ENCODE results near the gene CATSPERZ. TPM values are rescaled to one million over a fixed set of nuclear protein-coding genes. Genes with fewer than 3 reads are reported as not detected.
A peak's percentile ranks its signal among the peaks of the same experiment; 100 is the strongest.

Gene CATSPERZ
- total and polyA plus RNA-seq, 2 of the 13 experiments (the other 11 are each of a cell fraction or from before 2014, with no cell fraction given) = 0.22 to 0.48 TPM

DNA sequence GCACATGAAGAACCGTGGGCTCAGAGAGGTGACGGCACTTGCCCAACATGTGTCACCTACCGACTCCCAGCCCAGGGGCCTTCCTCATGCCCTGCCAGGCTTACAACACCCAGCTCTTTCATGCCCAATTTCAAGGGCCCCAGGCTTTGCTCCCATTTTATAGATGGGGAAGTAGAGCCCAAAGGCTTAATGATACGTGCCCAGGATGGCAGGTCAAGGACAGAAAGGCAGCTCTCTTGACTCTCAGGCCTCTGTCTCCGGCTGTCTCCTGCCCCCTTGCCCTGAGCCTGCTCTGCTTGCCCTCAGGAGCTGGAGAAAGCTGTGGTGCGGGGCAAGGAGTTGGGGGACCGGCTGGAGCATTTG is 48.8 kb downstream of the CATSPERZ start:
- H3K4me1 ChIP-seq (ENCODE audit: insufficient read depth, low read length) = peaks cover 36% of the 10 kb centered on the region
- H3K9me3 ChIP-seq (ENCODE audit: low read length) = no peaks in the 10 kb centered on the region
- in situ Hi-C loops (cut with HindIII; ENCODE audit: extremely low pct_ligation_motif_present, low pct_unique_long_range_greater_than_20kb) (no loop called here), intact Hi-C loops (cut with micrococcal nuclease; ENCODE audit: unreplicated experiment) (no loop called here)
- BruUV-seq (replicated peaks) = no TSS peak
- WGBS (ENCODE audit: low lambda C conversion rate) = 57% methylated on average over 5 of the region's 7 CpGs
- ChIA-PET CTCF (ENCODE audit: low intra/inter-chr PET ratio, low total read pairs) (no interaction called here), POLR2A (interaction anchor here (0.7 kb wide), 1 partner anchor 31 kb away, joined by 3 read pairs; the partner anchor contains the start of gene PRDX5)
- no peak for ATAC-seq
- DNase-seq (ENCODE audit: low spot score) = no peak
- no peaks in the 10 kb centered on the region for H3K79me2 ChIP-seq (ENCODE audit: insufficient read depth, low read length)
- H4K20me1 ChIP-seq (ENCODE audit: insufficient read depth, low read length) = no peaks in the 10 kb centered on the region
- no peak overlapping the region for H3K9ac ChIP-seq (ENCODE audit: insufficient read depth, low read depth, low read length)
- no peak overlapping the region for H2AFZ ChIP-seq (ENCODE audit: low read length)
- no peak for FAIRE-seq
- peaks cover 2 to 30% of the 10 kb centered on the region in 2 experiments; a peak in 4 of 5 replicates for H3K27me3 ChIP-seq (ENCODE audit: control insufficient read depth in 1 of 2, insufficient read depth in 2 of 2, low read length in 2 of 2)
- no peak overlapping the region for H3K4me3 ChIP-seq (replicated peaks in 1 of 3; ENCODE audit: insufficient read depth in 1 of 3, low read depth in 2 of 3, low read length in 3 of 3)
- no peak overlapping the region for H3K27ac ChIP-seq (ENCODE audit: extremely low read length, insufficient read depth, low read length)
- no peaks in the 10 kb centered on the region for H3K36me3 ChIP-seq (replicated peaks in 1 of 2; ENCODE audit: control insufficient read depth in 1 of 2, insufficient read depth in 2 of 2, low read length in 2 of 2)
- H3K4me2 ChIP-seq (ENCODE audit: low read depth, low read length) = peak overlapping the region; percentile 60
- peak; percentile 88 for TF ChIP-seq ZNF629 (CRISPR knock-in tag; conservative IDR thresholded peaks at IDR 0.05)
- TF ChIP-seq, protein P1, sequence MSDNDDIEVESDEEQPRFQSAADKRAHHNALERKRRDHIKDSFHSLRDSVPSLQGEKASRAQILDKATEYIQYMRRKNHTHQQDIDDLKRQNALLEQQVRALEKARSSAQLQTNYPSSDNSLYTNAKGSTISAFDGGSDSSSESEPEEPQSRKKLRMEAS (IDR thresholded peaks at IDR 0.05) = no peak

DNA sequence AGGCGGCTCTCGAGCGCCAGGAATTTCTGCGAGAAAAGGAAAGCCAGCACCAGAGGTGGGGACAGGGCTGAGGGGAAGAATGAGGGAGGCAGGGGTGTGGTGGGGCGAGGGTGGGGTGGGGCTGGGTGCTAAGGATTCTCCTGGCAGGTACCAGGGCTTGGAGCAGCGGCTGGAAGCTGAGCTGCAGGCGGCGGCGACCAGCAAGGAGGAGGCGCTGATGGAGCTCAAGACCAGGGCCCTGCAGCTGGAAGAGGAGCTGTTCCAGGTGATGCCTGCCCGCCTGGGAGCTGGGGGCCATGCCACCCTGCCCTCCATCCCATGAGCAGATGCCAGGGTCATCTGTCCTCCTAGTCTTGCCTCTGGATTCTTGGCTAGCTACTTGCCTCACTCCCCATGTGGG is 49.2 kb downstream of the CATSPERZ start:
- no peak overlapping the region for H3K4me3 ChIP-seq (replicated peaks in 1 of 3; ENCODE audit: insufficient read depth in 1 of 3, low read depth in 2 of 3, low read length in 3 of 3)
- H3K36me3 ChIP-seq (replicated peaks in 1 of 2; ENCODE audit: control insufficient read depth in 1 of 2, insufficient read depth in 2 of 2, low read length in 2 of 2) = no peaks in the 10 kb centered on the region
- no peak overlapping the region for H3K27ac ChIP-seq (ENCODE audit: extremely low read length, insufficient read depth, low read length)
- no peak overlapping the region for H3K9ac ChIP-seq (ENCODE audit: insufficient read depth, low read depth, low read length)
- WGBS (ENCODE audit: low lambda C conversion rate) = 72% methylated on average over 9 of the region's 11 CpGs
- H4K20me1 ChIP-seq (ENCODE audit: insufficient read depth, low read length) = no peaks in the 10 kb centered on the region
- no peak overlapping the region for H3K4me2 ChIP-seq (ENCODE audit: low read depth, low read length)
- TF ChIP-seq ZNF10 (CRISPR knock-in tag; IDR thresholded peaks at IDR 0.05; ENCODE audit: borderline replicate concordance, low read depth) (no peak), TBP (CRISPR knock-in tag; IDR thresholded peaks at IDR 0.05) (no peak), FOXC1 (CRISPR knock-in tag; IDR thresholded peaks at IDR 0.05; ENCODE audit: borderline replicate concordance) (no peak), MYPOP (CRISPR knock-in tag; IDR thresholded peaks at IDR 0.05) (no peak), PHF5A (CRISPR knock-in tag; IDR thresholded peaks at IDR 0.05; ENCODE audit: low read depth, unreplicated experiment) (no peak), CBX1 (IDR thresholded peaks at IDR 0.05; ENCODE audit: low read depth) (no peak), RARA (CRISPR knock-in tag; IDR thresholded peaks at IDR 0.05) (no peak), HES4 (CRISPR knock-in tag; IDR thresholded peaks at IDR 0.05; ENCODE audit: borderline replicate concordance) (no peak)
- TF ChIP-seq, protein P2, sequence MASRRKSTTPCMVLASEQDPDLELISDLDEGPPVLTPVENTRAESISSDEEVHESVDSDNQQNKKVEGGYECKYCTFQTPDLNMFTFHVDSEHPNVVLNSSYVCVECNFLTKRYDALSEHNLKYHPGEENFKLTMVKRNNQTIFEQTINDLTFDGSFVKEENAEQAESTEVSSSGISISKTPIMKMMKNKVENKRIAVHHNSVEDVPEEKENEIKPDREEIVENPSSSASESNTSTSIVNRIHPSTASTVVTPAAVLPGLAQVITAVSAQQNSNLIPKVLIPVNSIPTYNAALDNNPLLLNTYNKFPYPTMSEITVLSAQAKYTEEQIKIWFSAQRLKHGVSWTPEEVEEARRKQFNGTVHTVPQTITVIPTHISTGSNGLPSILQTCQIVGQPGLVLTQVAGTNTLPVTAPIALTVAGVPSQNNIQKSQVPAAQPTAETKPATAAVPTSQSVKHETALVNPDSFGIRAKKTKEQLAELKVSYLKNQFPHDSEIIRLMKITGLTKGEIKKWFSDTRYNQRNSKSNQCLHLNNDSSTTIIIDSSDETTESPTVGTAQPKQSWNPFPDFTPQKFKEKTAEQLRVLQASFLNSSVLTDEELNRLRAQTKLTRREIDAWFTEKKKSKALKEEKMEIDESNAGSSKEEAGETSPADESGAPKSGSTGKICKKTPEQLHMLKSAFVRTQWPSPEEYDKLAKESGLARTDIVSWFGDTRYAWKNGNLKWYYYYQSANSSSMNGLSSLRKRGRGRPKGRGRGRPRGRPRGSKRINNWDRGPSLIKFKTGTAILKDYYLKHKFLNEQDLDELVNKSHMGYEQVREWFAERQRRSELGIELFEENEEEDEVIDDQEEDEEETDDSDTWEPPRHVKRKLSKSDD (CRISPR knock-in tag; IDR thresholded peaks at IDR 0.05; ENCODE audit: low read depth) = no peak
- POLR2A ChIA-PET = interaction anchor here (0.7 kb wide), 1 partner anchor 31 kb away, joined by 3 read pairs; the partner anchor contains the start of gene PRDX5
- in situ Hi-C loops (cut with HindIII; ENCODE audit: extremely low pct_ligation_motif_present, low pct_unique_long_range_greater_than_20kb) (no loop called here), intact Hi-C loops (cut with micrococcal nuclease; ENCODE audit: unreplicated experiment) (no loop called here)
- H3K27me3 ChIP-seq (ENCODE audit: control insufficient read depth in 1 of 2, insufficient read depth in 2 of 2, low read length in 2 of 2) = peaks cover 2 to 29% of the 10 kb centered on the region in 2 experiments; a peak in 4 of 5 replicates
- H2AFZ ChIP-seq (ENCODE audit: low read length) = no peak overlapping the region
- no peak for ATAC-seq
- H3K79me2 ChIP-seq (ENCODE audit: insufficient read depth, low read length) = no peaks in the 10 kb centered on the region
- peaks cover 36% of the 10 kb centered on the region for H3K4me1 ChIP-seq (ENCODE audit: insufficient read depth, low read length)
- FAIRE-seq = no peak
- no peaks in the 10 kb centered on the region for H3K9me3 ChIP-seq (ENCODE audit: low read length)
- no TSS peak for BruUV-seq (replicated peaks)
- CTCF ChIA-PET (ENCODE audit: low intra/inter-chr PET ratio, low total read pairs) = no interaction called here
- no peak for DNase-seq (ENCODE audit: low spot score)

All from HepG2 (cell line).